HepG2 (cell line): ENCODE results near the gene PSMD4. TPM values are rescaled to one million over a fixed set of nuclear protein-coding genes. Genes with fewer than 3 reads are reported as not detected.

Source experiments
- ATF2 ChIP-seq: sonication (generic); formaldehyde crosslinking; IDR thresholded peaks from 2 replicates; pipeline ENCODE4 v1.4.0; 2020; ENCODE audit warnings: missing genetic modification reagents
- KDM1A ChIP-seq: IDR thresholded peaks from 2 replicates; pipeline ENCODE4 v1.6.1; 2016; ENCODE audit warnings: missing compliant biosample characterization
- NFIB ChIP-seq: sonication (generic); formaldehyde crosslinking; IDR thresholded peaks from 2 replicates; pipeline ENCODE4 v1.9.0; 2021; ENCODE audit warnings: missing genetic modification reagents, mild to moderate bottlenecking, borderline replicate concordance
- NR3C1 ChIP-seq: sonication (generic); formaldehyde crosslinking; IDR thresholded peaks from 2 replicates; pipeline ENCODE4 v1.4.0; 2020; ENCODE audit warnings: missing genetic modification reagents
- PRDM15 ChIP-seq: sonication (generic); formaldehyde crosslinking; IDR thresholded peaks from 2 replicates; pipeline ENCODE4 v1.4.0; 2020; ENCODE audit warnings: missing genetic modification reagents
- RARA ChIP-seq: IDR thresholded peaks from 2 replicates; pipeline ENCODE4 v1.6.1; 2016; ENCODE audit warnings: missing genetic modification reagents, missing compliant biosample characterization
- SAP130 ChIP-seq: IDR thresholded peaks from 2 replicates; pipeline ENCODE4 v1.6.1; 2016; ENCODE audit warnings: low read depth
- TEAD3 ChIP-seq: optimal IDR thresholded peaks from 2 replicates; pipeline ENCODE3; 2016; ENCODE audit warnings: borderline replicate concordance
- ZNF652 ChIP-seq: IDR thresholded peaks from 2 replicates; pipeline ENCODE4 v1.6.1; 2016; ENCODE audit warnings: low read depth, borderline replicate concordance
- ZNF784 ChIP-seq: sonication (generic); formaldehyde crosslinking; IDR thresholded peaks from 2 replicates; pipeline ENCODE4 v1.5.1; 2020; ENCODE audit warnings: missing genetic modification reagents, mild to moderate bottlenecking, borderline replicate concordance
- polyA plus RNA-seq, 8 experiments: library from polyadenylated mRNA; depleted of rRNA in 3 of 8; stranded (reverse) in 7 of 8; unstranded in 1 of 8; fragments of >200 nt; fragmentation: Illumina TruSeq in 4 of 8; extraction: Trizol in 4 of 8; gene quantifications; 2 replicates each; pipeline versions ENCODE4 v1.2.1 to v1.2.3, GENCODE V29; 2011 to 2016; ENCODE audit warnings: low read depth in 4 of 8, missing spikeins in 1 of 8, mixed read lengths in 1 of 8; ENCODE audit not compliant: insufficient read depth in 1 of 8
- total RNA-seq, 5 experiments: library from RNA; depleted of rRNA; stranded (reverse); fragments of >200 nt; fragmentation: Illumina TruSeq; extraction: Trizol; gene quantifications; 2 replicates each; pipeline ENCODE4 v1.2.3, GENCODE V29; 2016; ENCODE audit warnings: low read depth in 1 of 5
- TF ChIP-seq, protein P1 (sequence below): sonication (generic); formaldehyde crosslinking; IDR thresholded peaks from 2 replicates; pipeline ENCODE4 v1.4.0; 2020; ENCODE audit warnings: missing genetic modification reagents; ENCODE audit errors: not compliant biosample characterization
- TF ChIP-seq, protein P2 (sequence below): sonication (generic); formaldehyde crosslinking; IDR thresholded peaks from 2 replicates; pipeline ENCODE4 v1.5.0; 2020; ENCODE audit warnings: mild to moderate bottlenecking, missing genetic modification reagents
- TF ChIP-seq, protein P3 (sequence below): sonication (generic); formaldehyde crosslinking; IDR thresholded peaks from 2 replicates; pipeline ENCODE4 v1.4.0; 2020; ENCODE audit warnings: mild to moderate bottlenecking, missing genetic modification reagents, borderline replicate concordance

The PSMD4 gene
- total and polyA plus RNA-seq, 2 of the 13 experiments (the other 11 are each of a cell fraction or from before 2014, with no cell fraction given), result 194 to 243 TPM

DNA sequence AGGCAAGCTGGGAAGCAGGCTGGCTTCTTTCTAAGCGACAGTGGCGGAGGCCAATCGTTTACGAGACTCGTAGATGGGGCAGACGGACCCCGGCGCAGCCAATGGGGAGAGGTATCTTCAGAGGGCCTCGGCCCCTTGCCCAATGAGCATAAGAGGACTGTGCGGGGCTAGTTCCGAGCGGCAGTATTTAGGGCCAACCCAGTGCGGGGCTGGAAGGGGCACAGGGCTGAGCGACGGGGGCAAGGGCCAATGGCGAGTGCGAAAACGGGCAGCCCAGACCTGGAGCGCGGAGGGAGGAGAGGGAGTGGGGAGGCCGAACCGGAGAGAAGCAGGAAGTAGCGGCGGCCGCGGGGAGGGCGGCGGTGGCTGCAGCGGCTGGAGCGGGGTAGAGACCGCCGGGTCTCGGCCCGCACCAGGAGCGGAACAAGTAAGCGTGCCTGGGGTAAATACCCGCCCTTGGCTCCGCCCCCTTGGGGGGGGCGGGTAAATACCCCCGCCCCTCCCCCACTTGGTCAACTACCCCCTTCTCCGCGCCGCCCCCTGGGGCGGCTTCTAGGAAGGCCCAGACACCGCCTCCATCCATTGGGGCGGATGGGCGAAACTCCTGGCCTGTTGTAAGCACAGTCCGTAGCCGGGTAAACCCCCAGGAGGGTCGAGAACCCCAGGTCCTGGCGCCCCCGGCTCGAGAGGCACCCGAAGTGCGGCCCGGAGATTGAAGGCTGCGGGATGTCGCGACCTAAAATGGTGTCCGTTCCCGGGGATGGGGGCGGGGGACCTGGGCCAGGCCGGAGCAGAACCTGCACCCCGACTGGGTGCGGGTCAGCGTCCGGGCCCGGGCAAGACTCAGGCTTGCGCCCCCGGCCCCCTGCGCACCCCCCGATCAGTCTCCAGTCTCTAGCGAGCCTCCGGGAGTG lies 27.7 kb downstream of the PSMD4 start, which contains the start of gene ZNF687 (continued):
- TF ChIP-seq, protein P1, sequence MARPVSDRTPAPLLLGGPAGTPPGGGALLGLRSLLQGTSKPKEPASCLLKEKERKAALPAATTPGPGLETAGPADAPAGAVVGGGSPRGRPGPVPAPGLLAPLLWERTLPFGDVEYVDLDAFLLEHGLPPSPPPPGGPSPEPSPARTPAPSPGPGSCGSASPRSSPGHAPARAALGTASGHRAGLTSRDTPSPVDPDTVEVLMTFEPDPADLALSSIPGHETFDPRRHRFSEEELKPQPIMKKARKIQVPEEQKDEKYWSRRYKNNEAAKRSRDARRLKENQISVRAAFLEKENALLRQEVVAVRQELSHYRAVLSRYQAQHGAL (CRISPR knock-in tag), result no peak
- TF ChIP-seq ZNF652 (CRISPR knock-in tag), result no peak
- TF ChIP-seq ATF2, result no peak
- TF ChIP-seq SAP130, result peak; percentile 51
- no peak for TF ChIP-seq NR3C1 (CRISPR knock-in tag)
- TF ChIP-seq, protein P2, sequence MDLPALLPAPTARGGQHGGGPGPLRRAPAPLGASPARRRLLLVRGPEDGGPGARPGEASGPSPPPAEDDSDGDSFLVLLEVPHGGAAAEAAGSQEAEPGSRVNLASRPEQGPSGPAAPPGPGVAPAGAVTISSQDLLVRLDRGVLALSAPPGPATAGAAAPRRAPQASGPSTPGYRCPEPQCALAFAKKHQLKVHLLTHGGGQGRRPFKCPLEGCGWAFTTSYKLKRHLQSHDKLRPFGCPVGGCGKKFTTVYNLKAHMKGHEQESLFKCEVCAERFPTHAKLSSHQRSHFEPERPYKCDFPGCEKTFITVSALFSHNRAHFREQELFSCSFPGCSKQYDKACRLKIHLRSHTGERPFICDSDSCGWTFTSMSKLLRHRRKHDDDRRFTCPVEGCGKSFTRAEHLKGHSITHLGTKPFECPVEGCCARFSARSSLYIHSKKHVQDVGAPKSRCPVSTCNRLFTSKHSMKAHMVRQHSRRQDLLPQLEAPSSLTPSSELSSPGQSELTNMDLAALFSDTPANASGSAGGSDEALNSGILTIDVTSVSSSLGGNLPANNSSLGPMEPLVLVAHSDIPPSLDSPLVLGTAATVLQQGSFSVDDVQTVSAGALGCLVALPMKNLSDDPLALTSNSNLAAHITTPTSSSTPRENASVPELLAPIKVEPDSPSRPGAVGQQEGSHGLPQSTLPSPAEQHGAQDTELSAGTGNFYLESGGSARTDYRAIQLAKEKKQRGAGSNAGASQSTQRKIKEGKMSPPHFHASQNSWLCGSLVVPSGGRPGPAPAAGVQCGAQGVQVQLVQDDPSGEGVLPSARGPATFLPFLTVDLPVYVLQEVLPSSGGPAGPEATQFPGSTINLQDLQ (CRISPR knock-in tag), result no peak
- TF ChIP-seq, protein P3, sequence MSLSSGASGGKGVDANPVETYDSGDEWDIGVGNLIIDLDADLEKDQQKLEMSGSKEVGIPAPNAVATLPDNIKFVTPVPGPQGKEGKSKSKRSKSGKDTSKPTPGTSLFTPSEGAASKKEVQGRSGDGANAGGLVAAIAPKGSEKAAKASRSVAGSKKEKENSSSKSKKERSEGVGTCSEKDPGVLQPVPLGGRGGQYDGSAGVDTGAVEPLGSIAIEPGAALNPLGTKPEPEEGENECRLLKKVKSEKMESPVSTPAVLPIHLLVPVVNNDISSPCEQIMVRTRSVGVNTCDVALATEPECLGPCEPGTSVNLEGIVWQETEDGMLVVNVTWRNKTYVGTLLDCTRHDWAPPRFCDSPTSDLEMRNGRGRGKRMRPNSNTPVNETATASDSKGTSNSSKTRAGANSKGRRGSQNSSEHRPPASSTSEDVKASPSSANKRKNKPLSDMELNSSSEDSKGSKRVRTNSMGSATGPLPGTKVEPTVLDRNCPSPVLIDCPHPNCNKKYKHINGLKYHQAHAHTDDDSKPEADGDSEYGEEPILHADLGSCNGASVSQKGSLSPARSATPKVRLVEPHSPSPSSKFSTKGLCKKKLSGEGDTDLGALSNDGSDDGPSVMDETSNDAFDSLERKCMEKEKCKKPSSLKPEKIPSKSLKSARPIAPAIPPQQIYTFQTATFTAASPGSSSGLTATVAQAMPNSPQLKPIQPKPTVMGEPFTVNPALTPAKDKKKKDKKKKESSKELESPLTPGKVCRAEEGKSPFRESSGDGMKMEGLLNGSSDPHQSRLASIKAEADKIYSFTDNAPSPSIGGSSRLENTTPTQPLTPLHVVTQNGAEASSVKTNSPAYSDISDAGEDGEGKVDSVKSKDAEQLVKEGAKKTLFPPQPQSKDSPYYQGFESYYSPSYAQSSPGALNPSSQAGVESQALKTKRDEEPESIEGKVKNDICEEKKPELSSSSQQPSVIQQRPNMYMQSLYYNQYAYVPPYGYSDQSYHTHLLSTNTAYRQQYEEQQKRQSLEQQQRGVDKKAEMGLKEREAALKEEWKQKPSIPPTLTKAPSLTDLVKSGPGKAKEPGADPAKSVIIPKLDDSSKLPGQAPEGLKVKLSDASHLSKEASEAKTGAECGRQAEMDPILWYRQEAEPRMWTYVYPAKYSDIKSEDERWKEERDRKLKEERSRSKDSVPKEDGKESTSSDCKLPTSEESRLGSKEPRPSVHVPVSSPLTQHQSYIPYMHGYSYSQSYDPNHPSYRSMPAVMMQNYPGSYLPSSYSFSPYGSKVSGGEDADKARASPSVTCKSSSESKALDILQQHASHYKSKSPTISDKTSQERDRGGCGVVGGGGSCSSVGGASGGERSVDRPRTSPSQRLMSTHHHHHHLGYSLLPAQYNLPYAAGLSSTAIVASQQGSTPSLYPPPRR (CRISPR knock-in tag), result no peak
- peak; percentile 12; the same call in 1 of the 2 replicates for TF ChIP-seq ZNF784
- TF ChIP-seq TEAD3, result peak; percentile 50
- 0 out of 2 replicates have a peak, but pooled peaks have one; percentile 14 for TF ChIP-seq RARA (CRISPR knock-in tag)
- TF ChIP-seq PRDM15 (CRISPR knock-in tag), result 0 out of 2 replicates have a peak, but pooled peaks have one; percentile 63
- no peak for TF ChIP-seq NFIB
- no peak for TF ChIP-seq KDM1A (CRISPR knock-in tag)
